ENCODE results near the gene RPL34. TPM values are rescaled to one million over a fixed set of nuclear protein-coding genes. Genes with fewer than 3 reads are reported as not detected.

RPL34 gene
- total and polyA plus RNA-seq, 3 donors from 2014 or later, result 237 to 950 (median 435) TPM

- H3K9me3 ChIP-seq, result no peaks in the 10 kb centered on the region
- H3K4me1 ChIP-seq, result no peaks in the 10 kb centered on the region
- H3K27me3 ChIP-seq, result no peaks in the 10 kb centered on the region
- peak; percentile 51 for DNase-seq
- H3K36me3 ChIP-seq (ENCODE audit: low read depth, missing control alignments), result no peaks in the 10 kb centered on the region
- TF ChIP-seq POLR2A (IDR thresholded peaks at IDR 0.05), result no peak
- TF ChIP-seq CTCF (IDR thresholded peaks at IDR 0.05), result peak in 2 of 3 experiments; percentile 26
- WGBS, 2 donors, result 36 to 38% methylated on average over 10 of the region's 10 CpGs
- no peak overlapping the region for H3K27ac ChIP-seq
- intact Hi-C loops (cut with DNase I; ENCODE audit: low total_unique reads), result no loop called here
- peak overlapping the region in 1 of 2 donors; percentile 34 for H3K4me3 ChIP-seq
These were observed 9.0 kb upstream of the RPL34 start for GRCh38 chr4:108611365-108611764.

- H3K27me3 ChIP-seq, result no peaks in the 10 kb centered on the region
- no peak for TF ChIP-seq POLR2A (IDR thresholded peaks at IDR 0.05)
- TF ChIP-seq CTCF (IDR thresholded peaks at IDR 0.05), result no peak
- H3K4me1 ChIP-seq, result no peaks in the 10 kb centered on the region
- no peaks in the 10 kb centered on the region for H3K36me3 ChIP-seq (ENCODE audit: low read depth, missing control alignments)
- no peak overlapping the region for H3K4me3 ChIP-seq
- no peak overlapping the region for H3K27ac ChIP-seq
- 52% methylated on average over 6 of the region's 6 CpGs for WGBS, 2 donors
- DNase-seq, result no peak
- intact Hi-C loops (cut with DNase I; ENCODE audit: low total_unique reads), result no loop called here
- H3K9me3 ChIP-seq, result no peaks in the 10 kb centered on the region
These were observed 8.0 kb upstream of the RPL34 start for GRCh38 chr4:108612365-108612764.

GRCh38 chr4:108619372-108620100, 840 bp upstream of the RPL34 start:
- Histone ChIP-seq H3K9me3 (no peaks in the 10 kb centered on the region), H3K27ac (peak overlapping the region in 1 of 2 donors; percentile 78), H3K4me3 (peak overlapping the region; percentile 83 to 84), H3K4me1 (peaks cover 15% of the 10 kb centered on the region), H3K27me3 (no peaks in the 10 kb centered on the region), H3K36me3 (ENCODE audit: low read depth, missing control alignments) (no peaks in the 10 kb centered on the region)
- TF ChIP-seq POLR2A (IDR thresholded peaks at IDR 0.05) (no peak), CTCF (IDR thresholded peaks at IDR 0.05) (no peak)
- WGBS, 2 donors, result 53 to 60% methylated on average over 7 of the region's 7 CpGs
- intact Hi-C loops (cut with DNase I; ENCODE audit: low total_unique reads), result no loop called here
- DNase-seq, result no peak

- H3K9me3 ChIP-seq, result no peaks in the 10 kb centered on the region
- TF ChIP-seq POLR2A (IDR thresholded peaks at IDR 0.05) (no peak), CTCF (IDR thresholded peaks at IDR 0.05) (no peak)
- 6 to 9% methylated on average over 23 of the region's 23 CpGs for WGBS, 2 donors
- intact Hi-C loops (cut with DNase I; ENCODE audit: low total_unique reads), result no loop called here
- H3K4me3 ChIP-seq, result peak overlapping the region; percentile 83 to 84
- no peak for DNase-seq
- H3K27ac ChIP-seq, result peak overlapping the region; percentile 57 to 78
- no peaks in the 10 kb centered on the region for H3K36me3 ChIP-seq (ENCODE audit: low read depth, missing control alignments)
- H3K4me1 ChIP-seq, result peaks cover 15% of the 10 kb centered on the region
- H3K27me3 ChIP-seq, result no peaks in the 10 kb centered on the region
These were observed 843 bp downstream of the RPL34 start for GRCh38 chr4:108620933-108621905.

Measured in testis (tissue), 3 donors.